ENCODE measurements around the gene ATPAF1. TPM values are rescaled to one million over a fixed set of nuclear protein-coding genes. Genes with fewer than 3 reads are reported as not detected.
A peak's percentile ranks its signal among the peaks of the same experiment; 100 is the strongest.

The ATPAF1 gene
- total and polyA plus RNA-seq, 12 donors: 104 to 225 (median 139) TPM

GRCh38 chr1:46645815-46646214 lies 22.3 kb downstream of the ATPAF1 start:
- WGBS, 4 donors: 94 to 100% (median 97%) methylated on average over 4 of the region's 4 CpGs
- intact Hi-C loops (cut with DNase I): no loop called here
- Histone ChIP-seq H3K27ac (no peak overlapping the region), H3K4me3 (no peak overlapping the region), H3K27me3 (no peaks in the 10 kb centered on the region), H3K9me3 (replicated peaks in 1 of 3) (no peaks in the 10 kb centered on the region), H3K4me1 (replicated peaks in 1 of 2) (peaks cover 4 to 25% of the 10 kb centered on the region in 2 donors), H3K36me3 (replicated peaks in 1 of 2) (no peaks in the 10 kb centered on the region)
- no peak for DNase-seq
- TF ChIP-seq POLR2A (IDR thresholded peaks at IDR 0.05): no peak
- TF ChIP-seq, protein P1, sequence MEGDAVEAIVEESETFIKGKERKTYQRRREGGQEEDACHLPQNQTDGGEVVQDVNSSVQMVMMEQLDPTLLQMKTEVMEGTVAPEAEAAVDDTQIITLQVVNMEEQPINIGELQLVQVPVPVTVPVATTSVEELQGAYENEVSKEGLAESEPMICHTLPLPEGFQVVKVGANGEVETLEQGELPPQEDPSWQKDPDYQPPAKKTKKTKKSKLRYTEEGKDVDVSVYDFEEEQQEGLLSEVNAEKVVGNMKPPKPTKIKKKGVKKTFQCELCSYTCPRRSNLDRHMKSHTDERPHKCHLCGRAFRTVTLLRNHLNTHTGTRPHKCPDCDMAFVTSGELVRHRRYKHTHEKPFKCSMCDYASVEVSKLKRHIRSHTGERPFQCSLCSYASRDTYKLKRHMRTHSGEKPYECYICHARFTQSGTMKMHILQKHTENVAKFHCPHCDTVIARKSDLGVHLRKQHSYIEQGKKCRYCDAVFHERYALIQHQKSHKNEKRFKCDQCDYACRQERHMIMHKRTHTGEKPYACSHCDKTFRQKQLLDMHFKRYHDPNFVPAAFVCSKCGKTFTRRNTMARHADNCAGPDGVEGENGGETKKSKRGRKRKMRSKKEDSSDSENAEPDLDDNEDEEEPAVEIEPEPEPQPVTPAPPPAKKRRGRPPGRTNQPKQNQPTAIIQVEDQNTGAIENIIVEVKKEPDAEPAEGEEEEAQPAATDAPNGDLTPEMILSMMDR (IDR thresholded peaks at IDR 0.05): no peak

DNA sequence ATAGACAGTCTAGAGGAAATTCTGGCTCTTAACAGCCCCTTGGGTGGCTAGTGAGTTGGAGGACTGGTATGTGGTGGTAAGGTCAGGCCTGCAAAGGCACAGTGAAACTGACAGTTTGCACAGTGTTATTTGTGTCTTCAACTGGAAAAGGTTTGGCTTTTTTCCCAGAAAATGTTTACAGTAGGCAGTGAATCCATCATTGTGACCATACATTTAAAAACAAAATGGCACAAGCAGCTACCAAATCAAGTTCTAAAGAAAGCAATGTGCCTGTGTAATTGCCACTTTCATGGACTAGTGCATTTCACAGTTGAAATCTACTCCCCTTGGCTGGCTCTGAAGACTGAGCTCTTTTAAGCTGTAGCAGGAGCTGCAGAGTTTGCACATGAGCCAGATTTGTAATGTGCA lies 24.8 kb downstream of the ATPAF1 start:
- Histone ChIP-seq H3K27ac (peak overlapping the region in 1 of 5 donors; percentile 36), H3K4me1 (replicated peaks in 1 of 2) (peaks cover 4 to 25% of the 10 kb centered on the region in 2 donors), H3K4me3 (no peak overlapping the region), H3K27me3 (no peaks in the 10 kb centered on the region), H3K9me3 (replicated peaks in 1 of 3) (no peaks in the 10 kb centered on the region), H3K36me3 (replicated peaks in 1 of 2) (no peaks in the 10 kb centered on the region)
- intact Hi-C loops (cut with DNase I): no loop called here
- TF ChIP-seq, protein P1 (IDR thresholded peaks at IDR 0.05): no peak
- TF ChIP-seq POLR2A (IDR thresholded peaks at IDR 0.05): no peak
- peak in 3 of 7 donors; percentile 35 to 44 (median 44) for DNase-seq

DNA sequence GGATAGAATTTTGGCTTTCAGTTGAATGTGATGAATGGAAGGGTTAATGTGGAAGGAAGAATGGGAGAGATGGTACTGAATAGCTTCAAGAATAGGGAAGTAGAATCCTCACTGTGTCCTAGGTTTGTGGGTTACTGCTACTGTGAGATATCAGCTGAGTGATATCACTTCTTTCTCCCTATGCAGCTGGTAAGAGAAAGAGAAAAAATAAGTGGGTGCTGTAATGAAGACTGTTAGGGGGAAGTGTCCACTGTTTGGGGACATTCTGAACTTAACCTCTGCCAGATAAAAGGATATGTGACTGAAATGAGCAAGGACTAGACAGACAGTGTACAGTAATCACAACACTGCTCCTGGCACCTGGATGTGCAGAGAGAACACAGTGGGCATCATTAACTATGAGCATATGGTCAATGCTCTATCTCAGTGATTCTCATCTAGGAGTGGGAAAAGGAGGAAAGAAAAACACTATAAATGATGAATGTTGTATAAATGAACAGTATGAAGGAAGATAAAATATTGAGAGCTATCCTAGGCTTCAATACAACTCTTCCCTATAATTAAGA lies 26.0 kb downstream of the ATPAF1 start:
- intact Hi-C loops (cut with DNase I): no loop called here
- Histone ChIP-seq H3K27ac (no peak overlapping the region), H3K4me1 (replicated peaks in 1 of 2) (peaks cover 4 to 34% of the 10 kb centered on the region in 2 donors)

DNA sequence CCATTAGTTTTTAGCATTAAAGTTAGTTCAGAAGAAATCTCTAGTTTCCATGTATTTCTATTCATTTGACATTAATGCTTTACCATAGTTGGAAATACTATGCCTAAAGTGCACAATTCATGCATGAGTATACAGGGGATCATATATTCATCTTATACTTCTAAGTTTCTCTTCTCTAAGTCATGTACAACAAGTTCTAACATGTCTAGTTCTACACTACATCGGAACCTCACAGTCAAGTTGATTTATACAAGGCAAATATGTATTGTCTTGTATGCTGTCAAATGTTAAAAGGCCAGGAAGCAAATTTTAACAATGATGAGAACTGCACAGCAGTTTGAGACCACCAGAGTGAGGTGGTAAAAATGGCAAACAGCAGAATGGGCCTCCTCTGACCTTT lies 28.6 kb downstream of the ATPAF1 start:
- no peak for DNase-seq
- Histone ChIP-seq H3K4me1 (replicated peaks in 1 of 2) (peaks cover 4 to 27% of the 10 kb centered on the region in 2 donors), H3K36me3 (replicated peaks in 1 of 2) (peaks cover 0 to 19% of the 10 kb centered on the region in 2 donors), H3K27ac (no peak overlapping the region), H3K27me3 (no peaks in the 10 kb centered on the region), H3K9me3 (replicated peaks in 1 of 3) (no peaks in the 10 kb centered on the region), H3K4me3 (no peak overlapping the region)
- TF ChIP-seq, protein P1 (IDR thresholded peaks at IDR 0.05): no peak
- no peak for TF ChIP-seq POLR2A (IDR thresholded peaks at IDR 0.05)
- WGBS, 4 donors: 91 to 92% (median 91%) methylated on average over 1 of the region's 1 CpG
- intact Hi-C loops (cut with DNase I): no loop called here

More for the DNA sequence above, 26.0 kb downstream of the ATPAF1 start:
- Histone ChIP-seq H3K4me3 (no peak overlapping the region), H3K36me3 (replicated peaks in 1 of 2) (no peaks in the 10 kb centered on the region), H3K9me3 (replicated peaks in 1 of 3) (no peaks in the 10 kb centered on the region), H3K27me3 (no peaks in the 10 kb centered on the region)
- no peak for TF ChIP-seq POLR2A (IDR thresholded peaks at IDR 0.05)
- TF ChIP-seq, protein P1 (IDR thresholded peaks at IDR 0.05): no peak
- DNase-seq: no peak

All from adrenal gland (tissue), 12 donors.